Caco-2 (cell line): Measurements from ENCODE around the gene TEDC2. TPM values are rescaled to one million over a fixed set of nuclear protein-coding genes. Genes with fewer than 3 reads are reported as not detected.

Experiments
- BruUV-seq: library from RNA; stranded (reverse); fragments of 400-500 nt; replicated peaks from 2 replicates; lab custom pipeline; 2021; lab: Mats Ljungman, UMichigan
- CTCF ChIA-PET: fragments of 300-600 bp; sonication (Branson Sonifier 250); formaldehyde crosslinking; loops from one replicate; lab custom pipeline; 2022; ENCODE audit warnings: antibody characterized with exemption; lab: Charles Lee
- POLR2A ChIA-PET: fragments of 300-600 bp; sonication (Branson Sonifier 250); formaldehyde crosslinking; loops from one replicate; lab custom pipeline; 2022; ENCODE audit warnings: antibody characterized with exemption; lab: Charles Lee
- DNase-seq, 2 experiments: peaks; one replicate each; pipeline versions ENCODE4 v3.0.0 to v3.0.0-alpha.2; 2020 to 2022
- H3K27me3 ChIP-seq: replicated peaks from 2 replicates; pipeline ENCODE4 v1.6.0; 2011; ENCODE audit warnings: low read length; ENCODE audit not compliant: control insufficient read depth, insufficient read depth
- H3K36me3 ChIP-seq: 2 replicates; pipeline ENCODE4 v1.5.1; 2011; ENCODE audit warnings: low read length; ENCODE audit not compliant: control insufficient read depth, insufficient read depth
- H3K4me1 ChIP-seq: fragments of 250-450 bp; sonication (Bioruptor Pico); 2 replicates; pipeline ENCODE4 v1.5.1; 2020; ENCODE audit warnings: mild to moderate bottlenecking
- H3K4me3 ChIP-seq: 2 replicates; pipeline ENCODE4 v1.5.1; 2011; ENCODE audit warnings: low read depth, mild to moderate bottlenecking, control low read depth, low read length
- H3K9me3 ChIP-seq: fragments of 250-450 bp; sonication (Bioruptor Pico); 2 replicates; pipeline ENCODE4 v1.5.1; 2020; ENCODE audit warnings: mild to moderate bottlenecking, moderate library complexity
- H3K27ac Mint-ChIP-seq: one replicate; pipeline ENCODE4 v1.8.0; 2022; ENCODE audit warnings: mixed read lengths; ENCODE audit not compliant: unreplicated experiment
- H3K27me3 Mint-ChIP-seq: one replicate; pipeline ENCODE4 v1.8.0; 2022; ENCODE audit warnings: mixed read lengths; ENCODE audit not compliant: insufficient read depth, unreplicated experiment
- H3K36me3 Mint-ChIP-seq: one replicate; pipeline ENCODE4 v1.8.0; 2022; ENCODE audit warnings: mild to moderate bottlenecking, mixed read lengths; ENCODE audit not compliant: insufficient read depth, unreplicated experiment
- H3K4me1 Mint-ChIP-seq: one replicate; pipeline ENCODE4 v1.8.0; 2022; ENCODE audit warnings: low read depth, mixed read lengths; ENCODE audit not compliant: unreplicated experiment
- H3K4me3 Mint-ChIP-seq: one replicate; pipeline ENCODE4 v1.8.0; 2022; ENCODE audit warnings: mild to moderate bottlenecking, moderate library complexity, mixed read lengths; ENCODE audit not compliant: unreplicated experiment
- H3K9me3 Mint-ChIP-seq: one replicate; pipeline ENCODE4 v1.8.0; 2022; ENCODE audit warnings: mixed read lengths; ENCODE audit not compliant: unreplicated experiment
- intact Hi-C: fragments of 100-400 bp; cut with micrococcal nuclease; formaldehyde crosslinking; loops from one replicate; pipeline ENCODE4 v1.10.0; 2022; ENCODE audit not compliant: unreplicated experiment
- total RNA-seq: library from RNA; stranded (reverse); gene quantifications from 2 replicates; pipeline ENCODE4 v1.2.3, GENCODE V29; 2022
- TF ChIP-seq, protein P1 (sequence below), 2 experiments: fragments of 200-600 bp in 1 of 2; IDR thresholded peaks; 1 replicate in 1 of 2; 2 replicates in 1 of 2; pipeline versions ENCODE4 v1.5.1 to v1.8.0; 2011 to 2022; ENCODE audit warnings: antibody characterized with exemption in 1 of 2, control low read depth in 1 of 2, inconsistent platforms in 1 of 2, low read depth in 1 of 2, low read length in 1 of 2, mild to moderate bottlenecking in 1 of 2, moderate library complexity in 1 of 2; ENCODE audit not compliant: insufficient read depth in 1 of 2, severe bottlenecking in 1 of 2, unreplicated experiment in 1 of 2

TEDC2 gene
- total RNA-seq, 1 experiment from 2014 or later = 29.0 TPM

- Mint-ChIP-seq H3K36me3 (peaks cover 16% of the 10 kb centered on the region), H3K4me3 (no peak overlapping the region)
Observed at GRCh38 chr16:2483939-2484897, 24.3 kb downstream of the TEDC2 start.

GRCh38 chr16:2484898-2485508 is 25.1 kb downstream of the TEDC2 start:
- no peaks in the 10 kb centered on the region for H3K27me3 ChIP-seq
- no peaks in the 10 kb centered on the region for H3K36me3 ChIP-seq
- TF ChIP-seq, protein P1, sequence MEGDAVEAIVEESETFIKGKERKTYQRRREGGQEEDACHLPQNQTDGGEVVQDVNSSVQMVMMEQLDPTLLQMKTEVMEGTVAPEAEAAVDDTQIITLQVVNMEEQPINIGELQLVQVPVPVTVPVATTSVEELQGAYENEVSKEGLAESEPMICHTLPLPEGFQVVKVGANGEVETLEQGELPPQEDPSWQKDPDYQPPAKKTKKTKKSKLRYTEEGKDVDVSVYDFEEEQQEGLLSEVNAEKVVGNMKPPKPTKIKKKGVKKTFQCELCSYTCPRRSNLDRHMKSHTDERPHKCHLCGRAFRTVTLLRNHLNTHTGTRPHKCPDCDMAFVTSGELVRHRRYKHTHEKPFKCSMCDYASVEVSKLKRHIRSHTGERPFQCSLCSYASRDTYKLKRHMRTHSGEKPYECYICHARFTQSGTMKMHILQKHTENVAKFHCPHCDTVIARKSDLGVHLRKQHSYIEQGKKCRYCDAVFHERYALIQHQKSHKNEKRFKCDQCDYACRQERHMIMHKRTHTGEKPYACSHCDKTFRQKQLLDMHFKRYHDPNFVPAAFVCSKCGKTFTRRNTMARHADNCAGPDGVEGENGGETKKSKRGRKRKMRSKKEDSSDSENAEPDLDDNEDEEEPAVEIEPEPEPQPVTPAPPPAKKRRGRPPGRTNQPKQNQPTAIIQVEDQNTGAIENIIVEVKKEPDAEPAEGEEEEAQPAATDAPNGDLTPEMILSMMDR (IDR thresholded peaks at IDR 0.05; ENCODE audit: insufficient read depth in 1 of 2, low read depth in 1 of 2, low read length in 1 of 2, severe bottlenecking in 1 of 2, unreplicated experiment in 1 of 2) = no peak
- Mint-ChIP-seq H3K9me3 (no peaks in the 10 kb centered on the region), H3K27ac (no peak overlapping the region), H3K27me3 (no peaks in the 10 kb centered on the region), H3K4me1 (peaks cover 17% of the 10 kb centered on the region), H3K36me3 (peaks cover 9% of the 10 kb centered on the region), H3K4me3 (no peak overlapping the region)
- no peak overlapping the region for H3K4me3 ChIP-seq
- no TSS peak for BruUV-seq
- H3K4me1 ChIP-seq = no peaks in the 10 kb centered on the region
- intact Hi-C loops = no loop called here
- POLR2A ChIA-PET = no interaction called here
- no peaks in the 10 kb centered on the region for H3K9me3 ChIP-seq
- DNase-seq = no peak
- CTCF ChIA-PET = interaction anchor here (1.6 kb wide), 1 partner anchor 11 kb away, joined by 4 read pairs; no protein-coding TSS in a partner anchor

More at GRCh38 chr16:2483939-2484897, 24.3 kb downstream of the TEDC2 start:
- intact Hi-C loops = no loop called here
- no TSS peak for BruUV-seq
- H3K4me1 ChIP-seq = no peaks in the 10 kb centered on the region
- H3K9me3 ChIP-seq = no peaks in the 10 kb centered on the region
- Mint-ChIP-seq H3K27ac (no peak overlapping the region), H3K9me3 (no peaks in the 10 kb centered on the region), H3K27me3 (no peaks in the 10 kb centered on the region), H3K4me1 (peaks cover 17% of the 10 kb centered on the region)
- TF ChIP-seq, protein P1 (IDR thresholded peaks at IDR 0.05; ENCODE audit: insufficient read depth in 1 of 2, low read depth in 1 of 2, low read length in 1 of 2, severe bottlenecking in 1 of 2, unreplicated experiment in 1 of 2) = no peak
- H3K27me3 ChIP-seq = no peaks in the 10 kb centered on the region
- H3K4me3 ChIP-seq = no peak overlapping the region
- DNase-seq = no peak
- H3K36me3 ChIP-seq = no peaks in the 10 kb centered on the region
- POLR2A ChIA-PET = no interaction called here
- CTCF ChIA-PET = interaction anchor here (1.6 kb wide), 1 partner anchor 11 kb away, joined by 4 read pairs; no protein-coding TSS in a partner anchor

DNA sequence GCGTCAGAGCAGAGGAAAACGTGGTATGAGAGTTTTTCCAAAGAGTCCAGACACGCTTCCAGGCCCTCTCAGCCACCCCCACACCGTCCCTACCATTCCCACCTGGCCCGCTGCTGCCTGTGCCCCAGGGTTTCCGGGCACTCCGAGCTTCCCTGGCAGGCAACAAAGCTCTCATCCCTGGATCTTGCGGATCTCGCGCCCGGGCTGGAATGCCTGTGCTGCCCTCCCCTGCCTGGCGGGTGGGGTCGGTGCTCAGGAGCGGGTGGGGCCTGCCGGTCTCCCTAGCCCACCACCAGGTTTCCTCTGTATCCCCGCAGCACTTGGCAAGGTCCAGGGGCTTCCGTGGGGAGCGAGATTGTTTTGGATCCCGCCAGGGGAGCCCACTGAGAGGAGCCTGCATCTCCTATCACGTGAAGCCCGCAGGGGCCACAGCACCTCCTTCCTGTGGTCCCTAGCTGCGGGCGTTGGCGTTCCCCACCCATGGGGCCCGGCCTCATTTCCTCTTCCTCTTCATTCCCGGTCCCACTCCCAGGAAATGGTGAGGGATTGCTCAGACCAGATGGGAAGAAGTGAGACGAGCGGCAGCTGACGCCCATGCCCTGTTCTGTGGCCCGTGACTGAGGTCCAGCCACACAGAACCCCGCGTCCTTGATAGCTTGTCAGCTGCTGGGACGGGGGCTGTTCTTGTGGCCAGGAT is 26.1 kb downstream of the TEDC2 start:
- no peaks in the 10 kb centered on the region for H3K27me3 ChIP-seq
- H3K27ac Mint-ChIP-seq = no peak overlapping the region
- H3K4me3 Mint-ChIP-seq = no peak overlapping the region
- H3K9me3 Mint-ChIP-seq = no peaks in the 10 kb centered on the region
- no peaks in the 10 kb centered on the region for H3K4me1 ChIP-seq
- BruUV-seq = no TSS peak
- DNase-seq = no peak
- intact Hi-C loops = no loop called here
- no peaks in the 10 kb centered on the region for H3K9me3 ChIP-seq
- peaks cover 11% of the 10 kb centered on the region for H3K36me3 Mint-ChIP-seq
- no peaks in the 10 kb centered on the region for H3K36me3 ChIP-seq
- TF ChIP-seq, protein P1 (IDR thresholded peaks at IDR 0.05; ENCODE audit: insufficient read depth in 1 of 2, low read depth in 1 of 2, low read length in 1 of 2, severe bottlenecking in 1 of 2, unreplicated experiment in 1 of 2) = no peak
- CTCF ChIA-PET = interaction anchor here (1.6 kb wide), 1 partner anchor 12 kb away, joined by 4 read pairs; no protein-coding TSS in a partner anchor
- no peaks in the 10 kb centered on the region for H3K27me3 Mint-ChIP-seq
- POLR2A ChIA-PET = no interaction called here
- H3K4me1 Mint-ChIP-seq = peaks cover 17% of the 10 kb centered on the region
- no peak overlapping the region for H3K4me3 ChIP-seq
